Measurements from ENCODE around the gene ALG9. TPM values are rescaled to one million over a fixed set of nuclear protein-coding genes. Genes with fewer than 3 reads are reported as not detected.

ALG9 gene
- polyA plus RNA-seq, 2 of the 4 experiments (the other 2 are of a cell fraction) = 15.3 to 33.3 TPM

DNA sequence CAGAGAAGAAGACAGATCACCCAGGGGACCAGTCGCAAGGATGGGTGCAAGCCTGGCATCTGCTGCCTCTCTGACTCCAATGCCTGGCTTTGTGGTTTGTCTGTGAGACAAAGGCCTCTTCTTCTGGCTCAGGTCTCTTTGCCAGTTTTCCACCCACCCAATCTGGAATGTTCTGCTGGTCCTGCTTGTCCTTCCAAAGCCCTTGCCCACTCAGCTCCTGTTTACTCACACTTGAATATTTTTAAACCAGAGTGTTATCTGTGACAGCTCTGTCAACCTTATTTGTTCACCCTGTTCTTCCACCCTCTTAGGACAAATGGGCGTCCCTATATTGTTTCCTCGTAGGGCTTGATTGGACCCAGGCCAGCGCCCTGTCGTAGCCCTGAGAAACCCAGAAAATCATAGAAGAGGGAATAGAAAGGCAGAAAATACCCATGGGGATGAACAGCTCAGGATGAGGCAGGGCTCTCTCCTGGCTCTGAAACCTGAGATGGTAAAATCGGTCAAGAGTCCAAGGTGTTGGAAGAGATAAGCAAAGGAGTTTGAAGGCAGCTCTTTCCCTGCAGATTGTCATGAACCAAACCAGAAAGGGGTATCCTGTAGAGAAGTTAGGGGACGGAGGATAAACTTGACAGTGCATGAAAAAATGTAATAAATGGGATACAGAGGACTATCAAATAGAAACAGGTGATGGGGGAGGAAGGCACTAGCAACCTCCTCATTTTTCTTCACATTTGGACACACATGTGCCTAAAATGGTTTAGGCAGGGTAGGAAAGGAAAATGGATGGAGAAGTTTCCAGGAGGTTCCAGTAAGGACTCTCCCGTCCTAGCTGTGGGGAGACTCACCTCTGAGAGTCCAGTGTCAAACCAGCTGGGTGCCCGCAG lies 39.5 kb upstream of the ALG9 start:
- no peak overlapping the region for H3K4me3 ChIP-seq
- peaks cover 16% of the 10 kb centered on the region for H3K4me1 ChIP-seq
- no peak for DNase-seq (ENCODE audit: low read depth in 1 of 2, low spot score in 1 of 2)
- ChIA-PET CTCF (interaction anchor here (1.1 kb wide), 1 partner anchor 21 kb away, joined by 3 read pairs; no protein-coding TSS in a partner anchor), POLR2A (interaction anchor here (1.0 to 1.1 kb wide), 2 partner anchors 15 to 16 kb away, joined by 4 to 5 read pairs; no protein-coding TSS in a partner anchor)
- peak overlapping the region; percentile 49 to 61; a peak in 4 of 6 replicates for H3K27ac ChIP-seq
- H3K4me2 ChIP-seq = peak overlapping the region; percentile 55; the same call in 1 of the 3 replicates
- no peaks in the 10 kb centered on the region for H3K9me3 ChIP-seq
- no peak for FAIRE-seq
- no peak for ATAC-seq
- no peak for TF ChIP-seq EHF (CRISPR knock-in tag; IDR thresholded peaks at IDR 0.05)
- no peak for TF ChIP-seq USF2 (IDR thresholded peaks at IDR 0.05)
- TF ChIP-seq ZSCAN20 (CRISPR knock-in tag; IDR thresholded peaks at IDR 0.05) = no peak
- TF ChIP-seq, protein P1, sequence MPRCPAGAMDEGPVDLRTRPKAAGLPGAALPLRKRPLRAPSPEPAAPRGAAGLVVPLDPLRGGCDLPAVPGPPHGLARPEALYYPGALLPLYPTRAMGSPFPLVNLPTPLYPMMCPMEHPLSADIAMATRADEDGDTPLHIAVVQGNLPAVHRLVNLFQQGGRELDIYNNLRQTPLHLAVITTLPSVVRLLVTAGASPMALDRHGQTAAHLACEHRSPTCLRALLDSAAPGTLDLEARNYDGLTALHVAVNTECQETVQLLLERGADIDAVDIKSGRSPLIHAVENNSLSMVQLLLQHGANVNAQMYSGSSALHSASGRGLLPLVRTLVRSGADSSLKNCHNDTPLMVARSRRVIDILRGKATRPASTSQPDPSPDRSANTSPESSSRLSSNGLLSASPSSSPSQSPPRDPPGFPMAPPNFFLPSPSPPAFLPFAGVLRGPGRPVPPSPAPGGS (IDR thresholded peaks at IDR 0.05) = no peak
- no peak for TF ChIP-seq ESRRA (IDR thresholded peaks at IDR 0.05; ENCODE audit: borderline replicate concordance, low read length)
- no peak for TF ChIP-seq MAFK (IDR thresholded peaks at IDR 0.05; ENCODE audit: partially characterized antibody)
- no peak for TF ChIP-seq ZNF302 (CRISPR knock-in tag; IDR thresholded peaks at IDR 0.05)
- WGBS (ENCODE audit: missing lambda C conversion rate) = 86% methylated on average over 9 of the region's 9 CpGs

GRCh38 chr11:111909378-111909777 lies 38.0 kb upstream of the ALG9 start:
- H3K4me2 ChIP-seq = no peak overlapping the region
- no peak for DNase-seq (ENCODE audit: low read depth in 1 of 2, low spot score in 1 of 2)
- H3K4me1 ChIP-seq = peaks cover 16% of the 10 kb centered on the region
- no peak overlapping the region for H3K27ac ChIP-seq
- ATAC-seq = no peak
- TF ChIP-seq, protein P2, sequence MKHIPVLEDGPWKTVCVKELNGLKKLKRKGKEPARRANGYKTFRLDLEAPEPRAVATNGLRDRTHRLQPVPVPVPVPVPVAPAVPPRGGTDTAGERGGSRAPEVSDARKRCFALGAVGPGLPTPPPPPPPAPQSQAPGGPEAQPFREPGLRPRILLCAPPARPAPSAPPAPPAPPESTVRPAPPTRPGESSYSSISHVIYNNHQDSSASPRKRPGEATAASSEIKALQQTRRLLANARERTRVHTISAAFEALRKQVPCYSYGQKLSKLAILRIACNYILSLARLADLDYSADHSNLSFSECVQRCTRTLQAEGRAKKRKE (CRISPR knock-in tag; IDR thresholded peaks at IDR 0.05; ENCODE audit: low read depth) = no peak
- TF ChIP-seq KDM1A (IDR thresholded peaks at IDR 0.05; ENCODE audit: low read depth) (no peak), ZFP36 (IDR thresholded peaks at IDR 0.05; ENCODE audit: borderline replicate concordance, partially characterized antibody) (no peak), KDM5A (IDR thresholded peaks at IDR 0.05) (no peak), RNF2 (IDR thresholded peaks at IDR 0.05; ENCODE audit: borderline replicate concordance, low read depth) (no peak), HEYL (CRISPR knock-in tag; IDR thresholded peaks at IDR 0.05) (no peak), ESRRA (IDR thresholded peaks at IDR 0.05; ENCODE audit: borderline replicate concordance, low read length) (no peak), CBX8 (IDR thresholded peaks at IDR 0.05) (no peak), EHF (CRISPR knock-in tag; IDR thresholded peaks at IDR 0.05) (no peak), FOXS1 (CRISPR knock-in tag; IDR thresholded peaks at IDR 0.05) (no peak), E2F6 (IDR thresholded peaks at IDR 0.05; ENCODE audit: borderline replicate concordance, low read depth) (no peak), CHD2 (IDR thresholded peaks at IDR 0.05; ENCODE audit: low read length, partially characterized antibody) (no peak), RARB (CRISPR knock-in tag; IDR thresholded peaks at IDR 0.05) (no peak), GATA3 (IDR thresholded peaks at IDR 0.05; ENCODE audit: borderline replicate concordance) (no peak), MYC (IDR thresholded peaks at IDR 0.05; ENCODE audit: borderline replicate concordance, low read length) (no peak), USF2 (IDR thresholded peaks at IDR 0.05) (no peak), EP300 (IDR thresholded peaks at IDR 0.05) (no peak)
- TF ChIP-seq, protein P3, sequence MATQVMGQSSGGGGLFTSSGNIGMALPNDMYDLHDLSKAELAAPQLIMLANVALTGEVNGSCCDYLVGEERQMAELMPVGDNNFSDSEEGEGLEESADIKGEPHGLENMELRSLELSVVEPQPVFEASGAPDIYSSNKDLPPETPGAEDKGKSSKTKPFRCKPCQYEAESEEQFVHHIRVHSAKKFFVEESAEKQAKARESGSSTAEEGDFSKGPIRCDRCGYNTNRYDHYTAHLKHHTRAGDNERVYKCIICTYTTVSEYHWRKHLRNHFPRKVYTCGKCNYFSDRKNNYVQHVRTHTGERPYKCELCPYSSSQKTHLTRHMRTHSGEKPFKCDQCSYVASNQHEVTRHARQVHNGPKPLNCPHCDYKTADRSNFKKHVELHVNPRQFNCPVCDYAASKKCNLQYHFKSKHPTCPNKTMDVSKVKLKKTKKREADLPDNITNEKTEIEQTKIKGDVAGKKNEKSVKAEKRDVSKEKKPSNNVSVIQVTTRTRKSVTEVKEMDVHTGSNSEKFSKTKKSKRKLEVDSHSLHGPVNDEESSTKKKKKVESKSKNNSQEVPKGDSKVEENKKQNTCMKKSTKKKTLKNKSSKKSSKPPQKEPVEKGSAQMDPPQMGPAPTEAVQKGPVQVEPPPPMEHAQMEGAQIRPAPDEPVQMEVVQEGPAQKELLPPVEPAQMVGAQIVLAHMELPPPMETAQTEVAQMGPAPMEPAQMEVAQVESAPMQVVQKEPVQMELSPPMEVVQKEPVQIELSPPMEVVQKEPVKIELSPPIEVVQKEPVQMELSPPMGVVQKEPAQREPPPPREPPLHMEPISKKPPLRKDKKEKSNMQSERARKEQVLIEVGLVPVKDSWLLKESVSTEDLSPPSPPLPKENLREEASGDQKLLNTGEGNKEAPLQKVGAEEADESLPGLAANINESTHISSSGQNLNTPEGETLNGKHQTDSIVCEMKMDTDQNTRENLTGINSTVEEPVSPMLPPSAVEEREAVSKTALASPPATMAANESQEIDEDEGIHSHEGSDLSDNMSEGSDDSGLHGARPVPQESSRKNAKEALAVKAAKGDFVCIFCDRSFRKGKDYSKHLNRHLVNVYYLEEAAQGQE (IDR thresholded peaks at IDR 0.05) = no peak
- no peaks in the 10 kb centered on the region for H3K9me3 ChIP-seq
- 81% methylated on average over 5 of the region's 5 CpGs for WGBS (ENCODE audit: missing lambda C conversion rate)
- H3K4me3 ChIP-seq = no peak overlapping the region
- ChIA-PET POLR2A (no interaction called here), CTCF (interaction anchor here (0.6 kb wide), 2 partner anchors 38 to 677 kb away, joined by 3 read pairs; partner anchors contain the start of gene ALG9)
- FAIRE-seq = no peak
